Measurements from ENCODE around the gene PPFIBP1.

GRCh38 chr12:27572486-27573255 lies 48.7 kb downstream of the PPFIBP1 start:
- TF ChIP-seq NR2C2 (CRISPR knock-in tag; IDR thresholded peaks at IDR 0.05; ENCODE audit: borderline replicate concordance) = no peak
- no peak for TF ChIP-seq MAX (IDR thresholded peaks at IDR 0.05)
- no peak for TF ChIP-seq FOXP1 (IDR thresholded peaks at IDR 0.05)
- TF ChIP-seq FOXP1 (CRISPR knock-in tag; IDR thresholded peaks at IDR 0.05) = no peak
- TF ChIP-seq ZBTB1 (CRISPR knock-in tag; IDR thresholded peaks at IDR 0.05; ENCODE audit: borderline replicate concordance) = no peak
- TF ChIP-seq CTCF (CRISPR knock-in tag; IDR thresholded peaks at IDR 0.05) = no peak
- TF ChIP-seq BRCA1 (CRISPR knock-in tag; IDR thresholded peaks at IDR 0.05) = no peak
- no peak for TF ChIP-seq FOSL1 (CRISPR knock-in tag; IDR thresholded peaks at IDR 0.05; ENCODE audit: borderline replicate concordance)
- TF ChIP-seq PRDM15 (CRISPR knock-in tag; IDR thresholded peaks at IDR 0.05) = no peak
